ENCODE data around the gene ASIC2.
A peak's percentile ranks its signal among the peaks of the same experiment; 100 is the strongest.

The ASIC2 gene

DNA sequence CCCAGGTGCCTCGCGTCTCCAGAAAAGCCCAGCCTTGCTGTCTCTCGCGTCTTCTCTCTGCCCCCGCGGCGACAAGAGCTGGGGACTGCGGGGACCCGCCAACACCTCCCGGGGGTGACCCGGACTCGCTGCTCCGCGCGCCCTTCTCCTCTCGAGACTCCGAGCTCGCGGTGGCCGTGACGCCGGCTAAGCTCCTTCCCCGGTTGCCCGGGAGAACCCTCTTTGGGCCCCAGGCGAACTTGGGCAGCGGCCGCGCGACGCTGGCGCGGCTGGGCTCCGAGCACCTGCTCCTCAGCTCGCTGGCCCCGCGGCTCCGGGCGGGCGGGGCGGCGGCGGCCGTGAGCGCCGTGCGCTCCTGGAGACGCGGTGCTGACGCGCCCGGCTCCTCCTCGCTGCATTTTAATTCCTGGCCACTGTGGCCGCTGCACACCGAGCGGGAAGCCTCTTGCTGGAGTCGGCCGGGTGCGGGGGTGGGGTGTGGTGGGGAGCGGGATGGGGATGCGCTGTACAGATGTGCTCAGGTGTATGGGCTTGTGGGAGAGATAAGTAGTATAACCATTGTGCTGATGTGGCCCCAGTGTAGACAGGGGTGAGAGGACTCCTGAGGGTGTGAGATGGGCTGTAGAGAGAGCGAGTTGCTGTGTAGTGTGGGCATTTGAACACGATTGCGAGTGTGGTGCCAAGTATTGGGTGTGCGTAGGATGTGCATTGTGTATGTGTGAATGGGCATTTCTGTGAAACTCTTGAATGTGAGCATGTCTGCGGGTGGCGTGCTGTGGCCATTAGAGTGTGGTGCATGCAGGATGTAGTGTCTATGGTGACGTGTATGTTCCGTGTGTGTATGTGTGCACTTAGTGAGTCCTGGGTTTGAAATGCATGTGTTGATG lies at the start of gene ASIC2:
Gene ASIC2 (minus strand): TSS at position 315 of the 887 bp plus-strand sequence.
- DNase-seq (ENCODE audit: low read depth in 3 of 3): no peak

DNA sequence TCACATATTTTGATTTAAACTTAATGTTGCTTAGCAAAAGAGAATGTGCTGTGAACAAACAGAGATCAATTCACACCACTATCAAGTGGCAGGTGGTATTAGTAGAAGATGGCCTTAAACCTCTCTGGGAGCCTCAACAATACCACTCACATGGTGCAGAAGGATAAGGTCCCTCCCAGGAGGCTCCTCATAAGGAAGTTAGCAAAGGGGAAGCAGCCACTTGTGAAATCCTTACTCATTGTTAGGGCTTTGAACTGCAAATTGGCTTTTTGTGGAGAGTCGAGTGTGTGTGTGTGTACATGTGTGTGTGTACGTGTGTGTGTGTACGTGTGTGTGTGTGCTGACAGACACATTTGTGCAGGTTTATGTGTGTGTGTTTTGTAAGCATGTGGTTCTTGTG lies 48.9 kb upstream of the ASIC2 start:
- no peak for DNase-seq (ENCODE audit: low read depth in 3 of 3)

DNA sequence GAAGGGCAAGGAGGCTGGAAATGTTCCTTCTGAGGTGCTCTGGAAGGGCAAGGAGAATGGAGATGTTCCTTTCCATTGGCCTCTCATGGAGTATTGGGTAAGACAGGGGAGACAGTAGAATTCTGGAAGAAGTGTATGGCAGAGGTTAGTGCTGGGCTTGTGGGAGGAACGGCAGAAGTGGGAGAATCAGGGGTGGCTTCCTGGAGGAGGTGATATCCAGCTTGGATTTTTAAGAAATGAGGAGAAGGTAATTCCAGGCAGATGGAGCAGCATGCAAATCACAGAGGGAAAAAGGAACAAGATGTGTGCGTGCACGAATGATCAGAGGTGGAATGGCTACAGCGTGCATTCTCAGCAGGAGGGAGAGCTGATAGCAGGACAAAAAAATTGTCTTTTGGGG lies 45.1 kb upstream of the ASIC2 start:
- DNase-seq (ENCODE audit: low read depth in 3 of 3): no peak

DNA sequence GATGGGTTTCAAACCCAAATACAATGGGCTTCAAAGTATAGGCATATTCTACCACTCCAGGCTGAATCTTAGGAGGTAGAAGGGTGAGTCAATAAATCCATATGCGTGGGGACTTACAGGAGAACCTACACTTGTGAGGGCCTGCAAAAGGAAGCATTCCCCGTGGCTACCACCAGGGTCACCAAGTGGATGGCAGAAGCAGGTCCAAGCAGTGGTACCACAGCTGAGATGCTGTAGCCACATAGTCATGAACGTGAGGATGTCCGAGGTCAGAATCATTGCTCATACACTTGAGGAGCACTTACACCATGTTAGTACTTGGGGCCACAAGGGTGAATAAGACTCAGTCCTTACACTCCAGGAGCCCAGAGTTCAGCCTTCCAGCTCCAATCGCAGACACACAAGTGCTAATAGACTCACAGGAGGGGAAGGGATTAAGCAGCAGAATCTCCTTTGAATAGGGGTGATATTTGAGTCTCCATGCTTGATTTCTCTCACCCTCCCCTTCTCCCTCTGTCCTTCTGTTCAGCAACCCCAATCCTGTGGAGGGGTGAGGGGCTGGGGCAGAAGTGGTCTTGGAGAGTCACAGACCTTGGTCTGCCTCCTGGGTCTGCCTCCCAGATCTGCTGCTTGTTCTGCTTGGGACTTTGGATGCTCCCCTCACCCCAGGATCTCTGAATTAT lies 42.5 kb upstream of the ASIC2 start:
- no peak for DNase-seq (ENCODE audit: low read depth in 3 of 3)

DNA sequence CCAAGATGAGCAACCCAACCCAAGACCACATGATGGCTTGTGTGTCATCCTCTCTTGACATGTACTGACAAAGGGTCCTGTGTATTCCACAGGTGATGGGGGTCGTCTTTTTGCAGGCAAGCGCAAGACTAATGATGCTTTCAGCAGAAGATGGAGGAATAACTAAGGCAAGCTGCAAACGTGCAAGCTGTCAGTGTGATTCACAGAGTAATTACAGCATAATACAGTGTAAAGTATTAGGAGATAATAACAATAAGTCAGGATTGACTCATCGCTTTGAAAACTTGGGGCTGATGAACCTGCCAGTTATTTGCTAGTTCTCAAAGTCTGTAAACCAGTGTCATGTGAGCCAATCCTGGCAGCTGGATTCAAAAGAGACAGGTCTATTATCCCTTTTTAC lies 41.6 kb upstream of the ASIC2 start:
- no peak for DNase-seq (ENCODE audit: low read depth in 3 of 3)

DNA sequence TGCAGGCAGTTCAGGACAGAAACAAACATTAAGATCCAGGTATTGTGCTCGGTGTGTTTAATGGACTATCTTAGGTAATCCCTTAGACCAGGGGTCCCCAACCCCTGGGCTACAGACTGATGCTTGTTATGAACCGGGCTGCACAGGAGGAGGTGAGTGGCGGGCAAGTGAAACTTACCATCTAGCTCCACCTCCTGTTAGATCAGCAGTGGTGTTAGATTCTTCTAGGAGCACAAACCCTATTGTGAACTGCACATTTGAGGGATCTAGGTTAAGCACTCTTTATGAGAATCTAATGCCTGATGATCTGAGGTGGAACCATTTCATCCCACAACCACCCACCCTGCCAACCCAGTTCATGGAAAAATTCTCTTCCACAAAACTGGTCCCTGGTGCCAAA lies 37.8 kb upstream of the ASIC2 start:
- DNase-seq (ENCODE audit: low read depth in 3 of 3): no peak

DNA sequence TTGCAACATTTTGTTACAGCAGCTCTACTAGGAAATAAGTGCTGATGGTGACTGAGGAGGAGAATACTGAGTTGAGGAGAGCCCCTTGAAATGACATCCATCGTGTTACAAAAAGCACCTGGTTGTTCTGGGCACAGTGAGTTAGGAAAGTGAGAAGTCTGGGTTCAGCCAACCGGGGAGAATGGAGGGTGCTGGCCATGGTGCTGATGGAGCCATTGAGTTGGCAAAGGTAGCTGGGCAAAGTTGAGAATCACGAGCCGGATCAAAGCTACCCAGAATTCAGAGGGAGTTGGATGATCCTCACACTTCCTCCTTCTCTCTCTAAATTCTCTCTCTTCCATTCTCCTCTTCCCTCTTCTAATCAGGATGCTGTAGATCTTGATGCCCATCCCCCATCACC lies 35.0 kb upstream of the ASIC2 start:
- no peak for DNase-seq (ENCODE audit: low read depth in 3 of 3)

DNA sequence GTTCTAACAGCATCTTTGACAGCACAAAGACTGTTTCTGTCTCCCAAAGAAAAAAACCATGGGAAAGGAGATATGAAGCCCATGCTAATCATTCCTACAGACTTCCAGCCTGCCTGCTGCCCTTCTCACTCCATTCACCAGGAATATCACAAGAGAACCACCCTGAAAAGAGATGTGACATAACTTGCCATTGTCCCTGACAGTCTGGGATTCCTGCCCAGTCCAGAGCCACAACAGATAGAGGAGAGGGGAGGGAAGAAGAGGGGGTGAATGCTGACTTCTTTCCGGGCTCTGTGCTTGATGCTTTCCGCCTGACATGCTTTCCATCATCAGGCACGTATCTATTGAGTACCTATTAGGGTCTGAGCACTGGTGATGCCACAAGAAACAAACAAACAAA lies 31.6 kb upstream of the ASIC2 start:
- no peak for DNase-seq (ENCODE audit: low read depth in 3 of 3)

DNA sequence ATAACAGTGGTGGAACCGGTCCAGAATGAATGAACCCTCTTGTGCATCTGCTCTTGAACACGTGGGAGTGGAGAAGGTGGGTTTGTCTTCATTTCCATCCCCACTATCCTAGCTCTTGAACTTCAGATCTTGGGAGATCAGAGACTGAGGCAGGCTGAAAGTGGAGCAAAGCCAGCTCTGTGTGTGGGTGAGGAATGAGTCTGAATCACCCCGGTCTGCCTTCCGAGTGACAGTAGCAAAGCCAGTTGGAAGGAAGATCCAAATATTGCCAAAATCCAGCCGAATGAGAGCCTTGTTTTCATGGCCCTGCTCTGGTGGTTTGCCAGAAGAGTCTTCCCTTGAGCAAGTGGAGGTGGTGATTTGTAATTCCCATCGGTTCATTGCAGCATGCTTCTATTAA lies 29.0 kb upstream of the ASIC2 start:
- no peak for DNase-seq (ENCODE audit: low read depth in 3 of 3)

DNA sequence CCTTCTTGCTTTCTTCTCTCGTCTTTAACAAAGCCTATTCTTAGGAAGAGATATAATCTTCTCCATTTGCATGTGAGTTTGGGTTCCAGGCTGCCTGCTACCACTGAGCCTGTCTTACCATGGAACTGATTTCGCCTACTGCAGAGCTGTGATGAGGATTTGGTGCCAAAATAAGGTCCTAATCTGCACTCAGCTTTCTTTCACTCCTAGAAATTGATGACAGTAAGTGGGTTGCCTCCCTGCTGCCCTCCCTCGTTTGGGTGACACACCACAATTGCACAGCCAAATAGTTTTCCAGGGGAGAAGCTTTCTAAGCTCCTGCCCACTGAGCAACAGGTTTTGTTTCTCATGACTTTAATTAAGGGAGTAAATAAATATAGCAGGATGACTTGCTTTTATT lies 25.1 kb upstream of the ASIC2 start:
- DNase-seq (ENCODE audit: low read depth in 3 of 3): no peak

DNA sequence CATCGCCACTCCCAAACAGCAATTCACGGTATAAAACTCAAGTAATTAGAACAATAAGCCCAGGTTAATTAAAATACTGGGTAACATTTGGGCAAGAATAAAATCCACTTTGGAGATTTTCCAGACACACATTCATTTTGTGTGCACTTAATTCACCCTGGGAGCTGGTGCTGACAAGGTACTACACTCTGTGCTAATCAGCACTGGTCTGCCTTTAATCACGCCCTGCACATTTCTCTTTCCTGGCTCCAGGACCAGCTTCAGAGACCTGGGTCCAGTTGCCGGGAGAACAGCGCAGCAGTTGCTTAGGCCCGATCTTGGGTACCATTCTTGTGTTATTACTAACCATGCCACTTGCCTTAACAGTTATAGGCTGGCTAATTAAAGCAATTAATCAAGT lies 23.7 kb upstream of the ASIC2 start:
- DNase-seq (ENCODE audit: low read depth in 3 of 3): no peak

DNA sequence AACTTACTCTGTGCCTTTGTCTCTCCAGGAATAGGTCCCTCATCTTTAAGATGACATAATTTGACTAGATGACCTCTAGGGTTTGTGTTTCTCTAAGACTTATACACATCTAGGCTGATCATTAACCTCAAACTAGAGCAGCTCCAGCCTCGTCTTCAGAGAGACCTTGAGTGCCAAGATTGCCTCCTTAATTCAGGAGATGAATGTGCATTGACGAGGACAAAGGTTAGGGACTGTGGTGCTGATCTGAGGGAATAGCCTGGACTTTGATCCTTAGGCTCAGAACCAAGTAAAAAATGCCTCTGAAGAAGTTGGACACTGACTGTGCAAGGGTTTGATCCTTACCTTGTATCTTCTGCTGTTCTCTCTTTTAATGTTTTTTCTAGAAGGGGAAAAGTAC lies 17.2 kb upstream of the ASIC2 start:
- no peak for DNase-seq (ENCODE audit: low read depth in 3 of 3)

DNA sequence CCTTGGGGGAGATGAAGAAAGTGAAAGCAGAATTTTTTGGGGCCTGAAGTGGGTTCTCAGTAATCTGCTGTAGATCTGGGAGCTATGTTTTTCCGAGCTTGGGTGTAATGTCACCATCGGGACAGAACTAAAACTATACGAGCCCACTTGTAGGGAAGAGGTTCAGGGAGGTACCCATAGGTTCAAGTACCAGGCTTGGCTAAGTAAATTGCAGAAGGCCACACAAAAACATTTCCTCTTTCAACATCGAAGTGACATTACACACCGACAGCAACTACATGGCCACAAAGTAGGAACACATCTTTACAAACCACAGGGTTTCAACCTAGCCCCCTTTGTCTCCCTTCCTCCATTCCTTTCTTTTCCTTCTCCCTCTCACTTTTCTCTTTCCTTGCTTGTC lies 10.2 kb upstream of the ASIC2 start:
- no peak for DNase-seq (ENCODE audit: low read depth in 3 of 3)

DNA sequence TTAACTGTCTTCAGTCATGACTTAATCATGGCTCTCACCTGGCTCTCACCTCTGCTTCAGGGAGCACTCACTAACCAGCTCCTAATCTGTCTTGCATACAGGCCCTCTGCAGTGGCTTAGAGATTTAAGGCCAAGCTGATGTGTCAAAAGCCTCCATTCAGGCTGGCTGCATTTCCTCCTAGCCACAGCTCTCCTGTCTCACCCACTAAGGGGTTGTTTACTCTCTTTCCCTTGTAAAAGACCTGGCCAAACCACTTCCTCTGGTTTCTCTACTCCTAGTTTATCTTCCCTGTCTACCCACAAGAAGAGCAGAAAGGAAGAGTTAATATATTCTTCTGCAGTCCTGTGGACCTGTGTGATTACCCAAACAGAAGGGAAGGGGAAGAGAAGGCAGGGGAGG lies 9.3 kb upstream of the ASIC2 start:
- no peak for DNase-seq (ENCODE audit: low read depth in 3 of 3)

DNA sequence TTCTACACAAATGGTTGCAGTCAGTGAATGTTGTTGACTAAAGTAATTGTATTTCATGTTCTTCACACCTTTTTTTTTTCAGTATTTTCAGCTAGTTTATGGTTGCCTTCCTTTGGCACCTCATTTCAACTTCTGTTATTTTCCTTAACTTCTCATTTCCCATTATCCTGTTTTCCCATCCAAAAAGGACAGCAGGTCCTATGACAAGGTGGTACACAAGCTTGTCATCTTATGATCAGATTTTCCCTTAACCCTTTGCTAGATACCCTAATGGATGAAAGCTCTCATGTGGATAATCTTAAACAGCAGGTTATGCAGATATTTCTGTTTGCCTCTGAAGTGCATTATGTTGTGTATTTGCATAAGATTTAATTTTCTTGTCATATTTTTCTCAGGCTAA lies 7.1 kb upstream of the ASIC2 start:
- no peak for DNase-seq (ENCODE audit: low read depth in 3 of 3)

DNA sequence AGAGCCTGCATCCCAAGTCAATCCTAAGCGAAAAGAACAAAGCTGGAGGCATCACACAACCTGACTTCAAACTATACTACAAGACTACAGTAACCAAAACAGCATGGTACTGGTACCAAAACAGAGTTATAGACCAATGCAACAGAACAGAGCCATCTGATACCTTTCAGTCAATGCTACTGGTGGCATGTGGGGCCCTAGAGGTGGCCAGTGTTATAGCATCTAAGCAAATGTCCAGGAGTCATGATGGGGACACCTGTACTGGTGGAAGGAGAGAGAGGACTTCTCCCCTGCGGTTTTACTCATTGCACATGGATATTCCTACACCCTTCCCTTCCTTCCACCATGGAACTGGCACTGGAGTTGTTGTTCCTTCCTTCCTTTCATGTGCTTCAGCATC lies 6.0 kb upstream of the ASIC2 start:
- DNase-seq (ENCODE audit: low read depth in 3 of 3): no peak

DNA sequence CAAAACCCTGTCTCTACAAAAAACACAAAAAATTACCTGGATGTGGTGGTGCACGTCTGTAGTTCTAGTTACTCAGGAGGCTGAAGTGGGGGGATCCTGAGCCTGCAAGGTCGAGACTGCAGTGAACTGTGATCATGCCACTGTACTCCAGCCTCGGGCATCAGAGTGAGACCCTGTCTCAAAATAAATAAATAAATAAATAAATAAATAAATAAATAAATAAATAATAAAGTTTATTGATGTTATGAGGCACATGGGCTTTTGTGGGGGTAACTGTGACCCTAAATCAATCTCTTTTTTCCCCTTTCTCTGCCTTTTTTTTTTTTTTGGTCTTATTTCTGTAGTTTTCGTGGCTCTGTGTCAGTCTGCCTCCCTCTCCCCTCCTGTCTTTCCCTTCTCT lies 4.5 kb upstream of the ASIC2 start:
- no peak for DNase-seq (ENCODE audit: low read depth in 3 of 3)

DNA sequence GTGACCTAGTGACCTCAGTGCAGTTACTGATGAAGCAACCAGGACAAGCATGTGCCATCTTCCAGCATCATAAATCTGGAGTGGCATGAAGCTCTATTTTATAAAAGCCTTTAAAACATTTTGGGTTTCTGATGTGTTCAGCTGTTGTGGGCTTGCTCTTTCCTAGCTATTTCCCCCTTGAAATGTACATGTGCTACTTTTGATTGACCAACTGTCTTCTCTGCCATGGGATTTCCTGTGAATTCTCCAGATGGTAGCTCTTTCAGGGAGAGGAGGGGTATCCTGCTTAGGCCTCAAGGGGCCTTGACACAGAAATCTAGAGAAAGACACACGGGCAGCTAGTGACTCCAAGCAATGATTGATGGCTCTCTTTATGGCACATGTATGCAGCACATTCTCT lies 1.9 kb upstream of the ASIC2 start:
- no peak for DNase-seq (ENCODE audit: low read depth in 3 of 3)

DNA sequence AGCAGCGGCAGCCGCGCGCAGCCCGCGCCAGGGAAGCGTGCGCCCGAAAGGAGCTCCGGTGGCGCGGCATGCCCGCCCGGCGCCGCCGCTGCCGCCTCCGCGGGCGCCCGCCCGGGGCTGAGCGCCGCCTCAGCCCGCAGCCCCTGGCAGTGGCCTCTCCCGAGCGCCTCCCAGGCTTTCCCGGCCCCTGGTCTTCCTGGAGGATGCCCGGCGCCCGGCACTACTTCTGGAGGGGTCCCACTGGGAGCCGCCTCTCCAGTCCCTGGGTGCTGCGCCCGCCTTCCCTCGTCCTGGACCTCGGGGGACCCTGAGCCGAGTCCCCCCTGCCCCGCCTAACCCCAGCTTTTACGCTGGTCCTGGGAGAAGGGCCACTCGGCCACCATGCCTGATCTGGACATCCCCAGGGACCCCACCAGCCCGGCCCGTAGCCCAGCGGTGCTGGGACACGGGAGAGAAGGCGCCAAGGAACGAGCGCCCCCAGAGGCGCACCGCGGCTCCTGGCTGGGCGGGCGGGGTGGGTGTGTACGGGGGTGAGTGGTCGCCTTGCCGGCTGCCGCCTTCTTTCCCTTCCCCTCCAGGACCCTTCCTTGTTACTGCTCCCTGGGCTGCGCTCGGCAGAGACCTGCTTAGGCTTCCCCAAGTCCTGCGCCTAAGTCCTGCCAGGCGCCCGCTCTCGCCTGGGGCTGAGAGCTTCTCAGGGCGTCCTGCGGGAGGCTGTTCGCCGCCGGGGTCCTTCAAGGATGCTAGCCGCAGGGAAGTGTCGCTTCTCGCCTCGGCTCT lies 704 bp downstream of the ASIC2 start:
- peak in 1 of 3 experiments; percentile 1 for DNase-seq (ENCODE audit: low read depth in 3 of 3)

DNA sequence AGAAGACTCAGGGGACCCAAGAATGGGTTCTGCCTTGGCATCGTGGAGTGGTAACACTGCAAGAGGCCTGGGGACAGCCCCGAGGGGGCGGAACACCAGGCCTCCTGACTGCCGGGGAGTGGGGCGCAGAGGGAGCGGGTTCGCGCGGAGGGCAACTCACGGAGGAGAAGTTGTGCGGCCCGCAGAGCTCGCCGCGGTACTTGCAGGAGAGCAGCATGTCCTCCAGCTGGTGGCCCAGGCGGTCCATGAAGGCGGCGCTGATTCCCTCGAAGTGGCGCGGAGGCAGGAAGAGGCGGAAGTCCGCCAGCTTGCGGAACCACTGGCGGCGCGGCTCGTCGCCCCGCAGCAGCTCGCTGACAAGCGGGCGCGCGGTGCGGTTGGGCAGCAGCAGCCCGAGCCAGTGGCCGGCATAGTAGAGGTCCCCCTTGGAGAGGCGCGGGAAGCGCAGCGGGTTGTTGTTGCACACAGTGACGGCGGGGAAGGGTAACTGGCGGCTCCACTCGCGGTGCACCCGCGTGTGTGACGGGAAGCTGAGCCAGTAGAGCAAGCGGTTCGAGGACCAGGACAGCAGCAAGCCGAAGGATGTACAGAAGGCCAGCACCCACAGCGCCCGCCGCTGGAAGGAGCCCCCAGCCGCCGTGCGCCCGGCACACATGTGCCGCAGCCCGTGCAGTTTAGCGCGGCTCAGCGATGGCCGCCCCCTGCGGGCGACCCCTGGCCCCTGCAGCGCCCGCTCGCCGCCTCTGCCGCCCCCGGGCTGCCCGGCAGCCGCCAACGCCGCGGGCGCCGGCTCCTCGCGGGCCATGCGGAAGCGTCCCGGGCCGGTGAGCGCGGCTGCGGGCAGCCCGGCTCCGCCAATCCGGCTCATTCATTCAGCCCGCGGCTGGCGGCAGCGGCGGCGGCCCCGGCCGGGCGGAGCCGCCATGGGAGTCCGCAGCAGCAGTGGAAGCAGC lies 1.6 kb downstream of the ASIC2 start:
- DNase-seq (ENCODE audit: low read depth in 3 of 3): peak in 1 of 3 experiments; percentile 4

DNA sequence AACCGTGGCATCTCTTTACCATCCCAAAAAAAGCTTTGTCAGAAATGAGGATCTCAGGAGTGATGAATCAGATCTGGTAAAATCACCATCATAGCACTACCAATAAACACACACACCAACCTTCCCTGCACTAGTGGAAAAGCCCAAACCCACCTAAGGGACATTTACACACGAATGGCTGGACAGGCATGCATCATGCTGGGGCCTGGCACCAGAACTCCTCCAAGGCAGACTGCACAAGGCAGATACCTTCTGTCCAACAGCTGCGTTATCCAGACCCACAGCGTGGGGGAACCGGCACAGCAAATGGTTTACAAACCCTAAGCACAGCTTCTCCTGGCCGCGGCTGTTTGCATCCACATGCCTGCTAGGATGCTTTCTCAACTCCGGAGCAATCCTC lies 2.8 kb downstream of the ASIC2 start:
- no peak for DNase-seq (ENCODE audit: low read depth in 3 of 3)
